Body of pancreas (tissue), 4 donors: Measurements from ENCODE around the gene PLA2G10. TPM values are rescaled to one million over a fixed set of nuclear protein-coding genes. Genes with fewer than 3 reads are reported as not detected.
A peak's percentile ranks its signal among the peaks of the same experiment; 100 is the strongest.

Experiments used
- ATAC-seq: fragments of 150-250 bp; one replicate; pipeline ENCODE4 v1.9.1; 2016
- DNase-seq, 4 donors: peaks; one replicate each; pipeline ENCODE4 v3.0.0-alpha.2; 2019
- H3K27ac ChIP-seq, 4 donors: fragments of 200-600 bp; sonication (generic); 1 replicate in 3 of 4; 2 replicates in 1 of 4; pipeline versions ENCODE4 v1.5.1 to v1.6.1; 2016 to 2019; ENCODE audit warnings: mild to moderate bottlenecking in 1 of 4, mixed read lengths in 1 of 4, moderate library complexity in 1 of 4
- H3K27me3 ChIP-seq, 2 donors: fragments of 200-600 bp; sonication (generic); one replicate each; pipeline ENCODE4 v1.6.0; 2016; ENCODE audit warnings: mild to moderate bottlenecking in 1 of 2
- H3K36me3 ChIP-seq, 2 donors: fragments of 200-600 bp; sonication (generic); replicated peaks in 1 of 2; 2 replicates each; pipeline ENCODE4 v1.5.1; 2016; ENCODE audit warnings: low read depth in 2 of 2; ENCODE audit not compliant: insufficient read depth in 1 of 2
- H3K4me1 ChIP-seq: fragments of 200-600 bp; sonication (generic); one replicate; pipeline ENCODE4 v1.6.0; 2016
- H3K4me3 ChIP-seq, 2 donors: fragments of 200-600 bp; sonication (generic); 1 replicate in 1 of 2; 2 replicates in 1 of 2; pipeline ENCODE4 v1.5.1; 2016 to 2019
- H3K9me3 ChIP-seq, 3 donors: fragments of 200-600 bp; sonication (generic); 1 replicate in 2 of 3; 2 replicates in 1 of 3; pipeline ENCODE4 v1.5.1; 2016
- CTCF ChIP-seq, 7 experiments: fragments of 450-650 bp in 4 of 7; fragments of 200-600 bp in 3 of 7; sonication (generic) in 3 of 7; IDR thresholded peaks; one replicate each; pipeline ENCODE4 v1.5.1; 2016 to 2019; ENCODE audit warnings: antibody characterized with exemption in 7 of 7
- POLR2A ChIP-seq, 3 donors: fragments of 450-650 bp; IDR thresholded peaks; one replicate each; pipeline ENCODE4 v1.6.1; 2016; ENCODE audit warnings: antibody characterized with exemption in 3 of 3, mild to moderate bottlenecking in 2 of 3
- WGBS, 2 donors: methylation state at CpG; one replicate each; pipeline ENCODE4 v1.1.5; 2017; 5-methylcytosine and 5-hydroxymethylcytosine counted together
- intact Hi-C: fragments of 100-400 bp; cut with DNase I; formaldehyde crosslinking; loops from one replicate; pipeline ENCODE4 v1.15.1; 2023
- total RNA-seq, 2 donors: library from RNA; depleted of rRNA; stranded (reverse); fragments of >200 nt; gene quantifications; one replicate each; pipeline ENCODE4 v1.1.0, GENCODE V29; 2016

The PLA2G10 gene
- total RNA-seq, 2 donors from 2014 or later = 2.6 TPM; not detected in 1

GRCh38 chr16:14669776-14670175 lies 24.3 kb downstream of the PLA2G10 start:
- TF ChIP-seq CTCF (IDR thresholded peaks at IDR 0.05) = peak in 6 of 7 experiments; percentile 7 to 61 (median 59)
- peak in 1 of 3 donors; percentile 11 for TF ChIP-seq POLR2A (IDR thresholded peaks at IDR 0.05)
- ATAC-seq (peak; percentile 91), DNase-seq (peak; percentile 92 to 96 (median 95))
- intact Hi-C loops = no loop called here
- Histone ChIP-seq H3K4me1 (peaks cover 64% of the 10 kb centered on the region), H3K27ac (peak overlapping the region; percentile 27 to 65 (median 54)), H3K36me3 (peaks cover 0 to 3% of the 10 kb centered on the region in 2 donors), H3K9me3 (no peaks in the 10 kb centered on the region), H3K27me3 (no peaks in the 10 kb centered on the region), H3K4me3 (no peak overlapping the region)
- 40 to 60% methylated on average over 2 to 4 of the region's 4 CpGs for WGBS, 2 donors

GRCh38 chr16:14668556-14669223 lies 25.4 kb downstream of the PLA2G10 start:
- WGBS, 2 donors = 46 to 54% methylated on average over 7 of the region's 7 CpGs
- no peak overlapping the region for H3K4me3 ChIP-seq
- peaks cover 64% of the 10 kb centered on the region for H3K4me1 ChIP-seq
- H3K27ac ChIP-seq = peak overlapping the region in 3 of 4 donors; percentile 33 to 62 (median 47)
- intact Hi-C loops = no loop called here
- TF ChIP-seq POLR2A (IDR thresholded peaks at IDR 0.05) = no peak
- TF ChIP-seq CTCF (IDR thresholded peaks at IDR 0.05) = no peak
- no peaks in the 10 kb centered on the region for H3K9me3 ChIP-seq
- no peaks in the 10 kb centered on the region for H3K27me3 ChIP-seq
- peak in 3 of 4 donors; percentile 39 to 66 (median 49) for DNase-seq
- H3K36me3 ChIP-seq = peaks cover 0 to 5% of the 10 kb centered on the region in 2 donors
- peak; percentile 62 for ATAC-seq

GRCh38 chr16:14667347-14668266 lies 26.5 kb downstream of the PLA2G10 start:
- no peaks in the 10 kb centered on the region for H3K27me3 ChIP-seq
- H3K4me3 ChIP-seq = no peak overlapping the region
- H3K4me1 ChIP-seq = peaks cover 53% of the 10 kb centered on the region
- ATAC-seq (no peak), DNase-seq (peak in 3 of 4 donors; percentile 17 to 38 (median 25))
- no peaks in the 10 kb centered on the region for H3K9me3 ChIP-seq
- no peak for TF ChIP-seq CTCF (IDR thresholded peaks at IDR 0.05)
- no peak for TF ChIP-seq POLR2A (IDR thresholded peaks at IDR 0.05)
- H3K36me3 ChIP-seq = peaks cover 5 to 9% of the 10 kb centered on the region in 2 donors
- WGBS, 2 donors = 53 to 61% methylated on average over 13 to 16 of the region's 16 CpGs
- H3K27ac ChIP-seq = peak overlapping the region in 3 of 4 donors; percentile 33 to 62 (median 47)
- intact Hi-C loops = no loop called here

GRCh38 chr16:14658063-14658462 lies 36.0 kb downstream of the PLA2G10 start:
- no peak for ATAC-seq
- H3K27ac ChIP-seq = no peak overlapping the region

More at GRCh38 chr16:14658063-14658462, 36.0 kb downstream of the PLA2G10 start:
- Histone ChIP-seq H3K4me3 (no peak overlapping the region), H3K27me3 (no peaks in the 10 kb centered on the region), H3K4me1 (peaks cover 10% of the 10 kb centered on the region), H3K36me3 (peaks cover 15 to 29% of the 10 kb centered on the region in 2 donors), H3K9me3 (no peaks in the 10 kb centered on the region)
- DNase-seq = no peak
- no peak for TF ChIP-seq CTCF (IDR thresholded peaks at IDR 0.05)
- no peak for TF ChIP-seq POLR2A (IDR thresholded peaks at IDR 0.05)
- intact Hi-C loops = no loop called here
- WGBS, 2 donors = 76 to 83% methylated on average over 2 of the region's 2 CpGs
